ENCODE results near the gene PPP6R1.

PPP6R1 gene

GRCh38 chr19:55250262-55251036 is 8.4 kb downstream of the PPP6R1 start:
- Histone ChIP-seq H3K36me3 (ENCODE audit: insufficient read depth) (no peaks in the 10 kb centered on the region), H3K4me2 (no peak overlapping the region), H3K4me3 (IDR thresholded peaks at IDR 0.05; ENCODE audit: insufficient read depth, low read depth, low read length) (no peak overlapping the region), H3K27ac (no peak overlapping the region), H2AFZ (ENCODE audit: low read depth) (no peak overlapping the region), H4K20me1 (ENCODE audit: insufficient read depth) (peaks cover 14% of the 10 kb centered on the region), H3K9ac (no peak overlapping the region), H3K79me2 (ENCODE audit: insufficient read depth, low read depth) (peaks cover 78% of the 10 kb centered on the region), H3K27me3 (ENCODE audit: insufficient read depth, low read depth) (no peaks in the 10 kb centered on the region), H3K4me1 (ENCODE audit: low read depth, poor library complexity, severe bottlenecking) (no peaks in the 10 kb centered on the region)
- no peak for TF ChIP-seq CTCF (conservative IDR thresholded peaks at IDR 0.05; ENCODE audit: low read depth, low read length)

- Histone ChIP-seq H3K4me2 (no peak overlapping the region), H3K27ac (no peak overlapping the region), H3K36me3 (ENCODE audit: insufficient read depth) (no peaks in the 10 kb centered on the region), H3K79me2 (ENCODE audit: insufficient read depth, low read depth) (peaks cover 72% of the 10 kb centered on the region), H3K4me1 (ENCODE audit: low read depth, poor library complexity, severe bottlenecking) (no peaks in the 10 kb centered on the region), H2AFZ (ENCODE audit: low read depth) (no peak overlapping the region), H4K20me1 (ENCODE audit: insufficient read depth) (peaks cover 14% of the 10 kb centered on the region), H3K9ac (no peak overlapping the region), H3K27me3 (ENCODE audit: insufficient read depth, low read depth) (no peaks in the 10 kb centered on the region), H3K4me3 (IDR thresholded peaks at IDR 0.05; ENCODE audit: insufficient read depth, low read depth, low read length) (no peak overlapping the region)
- no peak for TF ChIP-seq CTCF (conservative IDR thresholded peaks at IDR 0.05; ENCODE audit: low read depth, low read length)
Observed at GRCh38 chr19:55249841-55250240, 9.0 kb downstream of the PPP6R1 start.

- peaks cover 12% of the 10 kb centered on the region; the same call in 1 of the 2 replicates for H4K20me1 ChIP-seq (ENCODE audit: insufficient read depth)
- H3K9ac ChIP-seq = no peak overlapping the region
- H2AFZ ChIP-seq (ENCODE audit: low read depth) = no peak overlapping the region
- no peaks in the 10 kb centered on the region for H3K27me3 ChIP-seq (ENCODE audit: insufficient read depth, low read depth)
- no peak overlapping the region for H3K4me3 ChIP-seq (IDR thresholded peaks at IDR 0.05; ENCODE audit: insufficient read depth, low read depth, low read length)
- H3K27ac ChIP-seq = no peak overlapping the region
- H3K4me1 ChIP-seq (ENCODE audit: low read depth, poor library complexity, severe bottlenecking) = no peaks in the 10 kb centered on the region
- H3K36me3 ChIP-seq (ENCODE audit: insufficient read depth) = no peaks in the 10 kb centered on the region
- no peak overlapping the region for H3K4me2 ChIP-seq
- no peak for TF ChIP-seq CTCF (conservative IDR thresholded peaks at IDR 0.05; ENCODE audit: low read depth, low read length)
- H3K79me2 ChIP-seq (ENCODE audit: insufficient read depth, low read depth) = peaks cover 60% of the 10 kb centered on the region
Observed at GRCh38 chr19:55248704-55249103, 10.1 kb downstream of the PPP6R1 start.

- Histone ChIP-seq H3K4me2 (no peak overlapping the region), H3K27ac (no peak overlapping the region), H2AFZ (ENCODE audit: low read depth) (no peak overlapping the region), H3K4me3 (IDR thresholded peaks at IDR 0.05; ENCODE audit: insufficient read depth, low read depth, low read length) (no peak overlapping the region), H4K20me1 (ENCODE audit: insufficient read depth) (peaks cover 7% of the 10 kb centered on the region; the same call in 1 of the 2 replicates), H3K79me2 (ENCODE audit: insufficient read depth, low read depth) (peaks cover 55% of the 10 kb centered on the region), H3K4me1 (ENCODE audit: low read depth, poor library complexity, severe bottlenecking) (no peaks in the 10 kb centered on the region), H3K36me3 (ENCODE audit: insufficient read depth) (no peaks in the 10 kb centered on the region), H3K9ac (no peak overlapping the region), H3K27me3 (ENCODE audit: insufficient read depth, low read depth) (no peaks in the 10 kb centered on the region)
- TF ChIP-seq CTCF (conservative IDR thresholded peaks at IDR 0.05; ENCODE audit: low read depth, low read length) = no peak
Observed at GRCh38 chr19:55248166-55248675, 10.6 kb downstream of the PPP6R1 start.

Data from KMS-11 (cell line).